Measurements from ENCODE around the gene ADAMTS15. TPM values are rescaled to one million over a fixed set of nuclear protein-coding genes. Genes with fewer than 3 reads are reported as not detected.

Gene ADAMTS15
- total and polyA plus RNA-seq, 12 donors = 7.7 to 49.4 (median 16.4) TPM

DNA sequence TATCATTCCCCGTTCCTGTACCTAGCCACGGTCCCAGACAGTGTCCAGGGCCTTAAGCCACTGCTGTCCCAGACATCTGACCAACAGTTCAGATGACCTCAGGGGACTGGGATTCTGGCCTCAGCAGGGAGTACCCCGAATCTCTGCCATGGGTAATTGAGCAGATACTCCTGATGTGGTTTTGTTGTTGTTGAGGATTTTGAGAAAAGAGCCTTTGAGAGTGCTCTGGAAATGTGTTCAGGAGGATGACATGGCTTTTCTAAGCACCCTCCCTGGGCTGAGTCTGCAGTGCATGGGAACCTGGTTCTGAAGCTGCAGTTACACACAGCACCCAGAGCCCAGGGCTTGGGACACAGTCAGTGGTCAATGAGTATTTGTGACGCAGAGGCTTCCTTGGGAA lies 30.4 kb downstream of the ADAMTS15 start:
- Histone ChIP-seq H3K9me3 (no peaks in the 10 kb centered on the region), H3K27me3 (no peaks in the 10 kb centered on the region), H3K4me3 (no peak overlapping the region), H3K36me3 (peaks cover 0 to 21% (median 4%) of the 10 kb centered on the region in 9 donors), H3K4me1 (peaks cover 14 to 58% (median 52%) of the 10 kb centered on the region in 9 donors), H3K27ac (peak overlapping the region; percentile 54 to 93 (median 82))
- no peak for DNase-seq
- TF ChIP-seq, protein P1, sequence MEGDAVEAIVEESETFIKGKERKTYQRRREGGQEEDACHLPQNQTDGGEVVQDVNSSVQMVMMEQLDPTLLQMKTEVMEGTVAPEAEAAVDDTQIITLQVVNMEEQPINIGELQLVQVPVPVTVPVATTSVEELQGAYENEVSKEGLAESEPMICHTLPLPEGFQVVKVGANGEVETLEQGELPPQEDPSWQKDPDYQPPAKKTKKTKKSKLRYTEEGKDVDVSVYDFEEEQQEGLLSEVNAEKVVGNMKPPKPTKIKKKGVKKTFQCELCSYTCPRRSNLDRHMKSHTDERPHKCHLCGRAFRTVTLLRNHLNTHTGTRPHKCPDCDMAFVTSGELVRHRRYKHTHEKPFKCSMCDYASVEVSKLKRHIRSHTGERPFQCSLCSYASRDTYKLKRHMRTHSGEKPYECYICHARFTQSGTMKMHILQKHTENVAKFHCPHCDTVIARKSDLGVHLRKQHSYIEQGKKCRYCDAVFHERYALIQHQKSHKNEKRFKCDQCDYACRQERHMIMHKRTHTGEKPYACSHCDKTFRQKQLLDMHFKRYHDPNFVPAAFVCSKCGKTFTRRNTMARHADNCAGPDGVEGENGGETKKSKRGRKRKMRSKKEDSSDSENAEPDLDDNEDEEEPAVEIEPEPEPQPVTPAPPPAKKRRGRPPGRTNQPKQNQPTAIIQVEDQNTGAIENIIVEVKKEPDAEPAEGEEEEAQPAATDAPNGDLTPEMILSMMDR (IDR thresholded peaks at IDR 0.05) = no peak
- intact Hi-C loops (cut with DNase I) = loop anchor here in 4 of 10 donors (2.0 to 5.0 kb wide), 2 partner anchors 43 to 44 kb away; no protein-coding TSS in a partner anchor
- no peak for ATAC-seq
- WGBS, 2 donors = 72 to 76% methylated on average over 4 of the region's 4 CpGs

DNA sequence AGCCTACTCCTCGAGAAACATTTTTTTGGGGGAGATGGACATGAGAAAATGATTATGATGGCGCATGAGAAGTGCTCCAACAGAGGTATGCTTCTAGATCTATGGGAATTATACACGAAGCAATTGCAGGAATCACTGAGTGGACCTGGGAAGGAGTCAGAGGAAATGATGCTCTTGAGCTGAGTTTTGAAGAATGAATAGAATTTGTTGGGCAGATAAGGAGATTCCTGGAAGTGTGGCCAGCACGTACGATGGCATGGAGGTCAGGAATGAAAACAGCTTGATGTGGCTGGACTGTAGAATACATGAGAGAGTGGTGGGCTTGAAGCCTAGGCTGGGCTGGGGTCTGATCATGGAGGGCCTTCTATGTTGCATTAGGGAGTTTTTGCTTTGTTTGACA lies 31.7 kb downstream of the ADAMTS15 start:
- no peaks in the 10 kb centered on the region for H3K9me3 ChIP-seq
- intact Hi-C loops (cut with DNase I) = loop anchor here in 1 of 10 donors (5.0 kb wide), 1 partner anchor 42 kb away; no protein-coding TSS in a partner anchor
- ATAC-seq (no peak), DNase-seq (no peak)
- 47 to 60% methylated on average over 5 of the region's 5 CpGs for WGBS, 2 donors
- H3K36me3 ChIP-seq = peaks cover 0 to 8% (median 0%) of the 10 kb centered on the region in 9 donors
- H3K27me3 ChIP-seq = no peaks in the 10 kb centered on the region
- H3K4me1 ChIP-seq = peaks cover 14 to 58% (median 52%) of the 10 kb centered on the region in 9 donors
- no peak overlapping the region for H3K4me3 ChIP-seq
- TF ChIP-seq, protein P1 (IDR thresholded peaks at IDR 0.05) = no peak
- H3K27ac ChIP-seq = peak overlapping the region in 5 of 10 donors; percentile 0 to 93 (median 77)

DNA sequence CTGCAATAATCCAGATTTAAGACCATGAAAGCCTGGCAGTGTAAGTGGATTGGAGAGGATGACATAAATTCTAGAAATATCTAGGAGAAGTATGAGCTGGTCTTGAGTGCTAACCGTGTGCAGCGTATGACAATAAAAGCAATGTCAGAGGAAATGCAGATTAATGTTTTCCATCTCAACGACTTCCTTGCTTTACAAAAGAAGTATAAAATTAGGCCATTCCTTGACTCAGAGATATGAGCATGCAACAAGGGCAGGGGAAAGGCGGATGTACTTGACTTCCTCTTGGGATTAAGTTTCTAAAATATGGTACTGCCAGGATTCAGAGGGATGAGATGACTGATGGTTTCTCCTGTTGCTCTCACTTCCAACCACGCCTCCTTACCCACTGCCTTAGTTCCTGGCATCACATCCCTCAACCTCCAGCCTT lies 32.3 kb downstream of the ADAMTS15 start:
- Histone ChIP-seq H3K36me3 (peaks cover 0 to 6% (median 0%) of the 10 kb centered on the region in 9 donors), H3K9me3 (no peaks in the 10 kb centered on the region), H3K27me3 (no peaks in the 10 kb centered on the region), H3K27ac (peak overlapping the region in 5 of 10 donors; percentile 0 to 93 (median 77)), H3K4me3 (no peak overlapping the region), H3K4me1 (peaks cover 14 to 57% (median 52%) of the 10 kb centered on the region in 9 donors)
- WGBS, 2 donors = 46 to 50% methylated on average over 5 of the region's 5 CpGs
- ATAC-seq (no peak), DNase-seq (no peak)
- intact Hi-C loops (cut with DNase I) = loop anchor here in 1 of 10 donors (5.0 kb wide), 1 partner anchor 42 kb away; no protein-coding TSS in a partner anchor
- TF ChIP-seq, protein P1 (IDR thresholded peaks at IDR 0.05) = no peak

DNA sequence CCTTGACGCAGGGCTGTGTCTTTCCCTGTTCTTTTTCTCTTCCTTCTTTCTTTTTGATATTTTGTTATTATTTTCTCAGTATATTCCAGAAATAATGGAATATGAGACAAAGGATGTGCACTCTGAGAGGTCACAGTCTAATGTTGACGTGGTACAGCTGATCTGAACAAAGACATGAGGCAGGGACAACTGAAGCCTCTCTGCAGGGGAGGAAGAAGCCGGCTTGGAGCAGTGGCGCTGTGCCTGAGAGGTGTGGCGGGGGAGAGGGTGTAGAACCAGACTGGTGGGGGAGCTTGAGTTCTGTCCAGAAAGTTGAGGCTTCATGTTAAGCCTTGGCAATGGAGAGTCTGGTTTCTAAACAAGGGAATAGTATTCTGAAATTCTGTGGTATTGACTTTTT lies 34.7 kb downstream of the ADAMTS15 start:
- WGBS, 2 donors = 91 to 93% methylated on average over 5 of the region's 5 CpGs
- Histone ChIP-seq H3K4me3 (no peak overlapping the region), H3K9me3 (no peaks in the 10 kb centered on the region), H3K27ac (no peak overlapping the region), H3K27me3 (no peaks in the 10 kb centered on the region), H3K4me1 (peaks cover 6 to 43% (median 33%) of the 10 kb centered on the region in 9 donors), H3K36me3 (peaks cover 0 to 6% (median 0%) of the 10 kb centered on the region in 9 donors)
- intact Hi-C loops (cut with DNase I) = loop anchor here in 1 of 10 donors (5.0 kb wide), 1 partner anchor 39 kb away; no protein-coding TSS in a partner anchor
- DNase-seq (no peak), ATAC-seq (no peak)
- TF ChIP-seq, protein P1 (IDR thresholded peaks at IDR 0.05) = no peak

All from heart right ventricle (tissue), 16 donors.